ENCODE results near the gene LPAR5. TPM values are rescaled to one million over a fixed set of nuclear protein-coding genes. Genes with fewer than 3 reads are reported as not detected.

The LPAR5 gene
- total and polyA plus RNA-seq, 2 of the 13 experiments (the other 11 are each of a cell fraction or from before 2014, with no cell fraction given) = 0.09 to 0.32 TPM

GRCh38 chr12:6662906-6663742 is 27.4 kb upstream of the LPAR5 start, which contains the start of gene ING4 (continued):
- TF ChIP-seq BRF2 (CRISPR knock-in tag; IDR thresholded peaks at IDR 0.05) = no peak
- no peak for TF ChIP-seq ZSCAN9 (CRISPR knock-in tag; IDR thresholded peaks at IDR 0.05; ENCODE audit: borderline replicate concordance)
- TF ChIP-seq KDM2A (CRISPR knock-in tag; IDR thresholded peaks at IDR 0.05; ENCODE audit: borderline replicate concordance, low read depth) = peak; percentile 86
- no peak for TF ChIP-seq KLF6 (CRISPR knock-in tag; IDR thresholded peaks at IDR 0.05)
- peak; percentile 100 for TF ChIP-seq HOXA3 (CRISPR knock-in tag; IDR thresholded peaks at IDR 0.05)
- 0 out of 2 replicates have a peak, but pooled peaks have one; percentile 24 for TF ChIP-seq MAFF (IDR thresholded peaks at IDR 0.05; ENCODE audit: low read depth, low read length)
- no peak for TF ChIP-seq ZNF253 (CRISPR knock-in tag; IDR thresholded peaks at IDR 0.05; ENCODE audit: borderline replicate concordance)
- 0 out of 2 replicates have a peak, but pooled peaks have one; percentile 16 for TF ChIP-seq SMARCC2 (IDR thresholded peaks at IDR 0.05)
- no peak for TF ChIP-seq FOSL1 (CRISPR knock-in tag; IDR thresholded peaks at IDR 0.05; ENCODE audit: borderline replicate concordance)
- peak; percentile 60 for TF ChIP-seq SRSF1 (optimal IDR thresholded peaks at IDR 0.05; ENCODE audit: low read depth, low read length)
- peak; percentile 99 for TF ChIP-seq THAP7 (CRISPR knock-in tag; IDR thresholded peaks at IDR 0.05)
- TF ChIP-seq ZNF816 (CRISPR knock-in tag; IDR thresholded peaks at IDR 0.05; ENCODE audit: borderline replicate concordance) = no peak
- no peak for TF ChIP-seq CEBPB (IDR thresholded peaks at IDR 0.05; ENCODE audit: borderline replicate concordance, low read depth, low read length)
- TF ChIP-seq ZNF10 (CRISPR knock-in tag; IDR thresholded peaks at IDR 0.05; ENCODE audit: borderline replicate concordance, low read depth) = no peak
- no peak for TF ChIP-seq SNRNP70 (IDR thresholded peaks at IDR 0.05; ENCODE audit: low read depth, low read length)
- TF ChIP-seq PHF21A (CRISPR knock-in tag; IDR thresholded peaks at IDR 0.05) = 0 out of 2 replicates have a peak, but pooled peaks have one; percentile 85
- TF ChIP-seq USF2 (IDR thresholded peaks at IDR 0.05; ENCODE audit: low read depth, low read length) = no peak
- peak; percentile 80; the same call in 1 of the 2 replicates for TF ChIP-seq USF2 (CRISPR knock-in tag; IDR thresholded peaks at IDR 0.05; ENCODE audit: borderline replicate concordance)
- no peak for TF ChIP-seq ZNF451 (CRISPR knock-in tag; IDR thresholded peaks at IDR 0.05)
- TF ChIP-seq FOXJ3 (CRISPR knock-in tag; IDR thresholded peaks at IDR 0.05; ENCODE audit: borderline replicate concordance) = peak; percentile 37; the same call in 1 of the 2 replicates
- no peak for TF ChIP-seq ZNF713 (CRISPR knock-in tag; IDR thresholded peaks at IDR 0.05)
- TF ChIP-seq MNT (IDR thresholded peaks at IDR 0.05) = peak; percentile 22; the same call in 1 of the 2 replicates
- TF ChIP-seq ZNF251 (CRISPR knock-in tag; IDR thresholded peaks at IDR 0.05) = no peak
- TF ChIP-seq ZNF460 (CRISPR knock-in tag; IDR thresholded peaks at IDR 0.05; ENCODE audit: borderline replicate concordance) = no peak

Data from HepG2 (cell line).